ENCODE measurements around the gene PDE4B.
"Not testable (repeated sequence)": the region's sequence is repeated elsewhere in the genome, so short reads cannot be mapped to it uniquely, and the experiment has no call there.

PDE4B gene

DNA sequence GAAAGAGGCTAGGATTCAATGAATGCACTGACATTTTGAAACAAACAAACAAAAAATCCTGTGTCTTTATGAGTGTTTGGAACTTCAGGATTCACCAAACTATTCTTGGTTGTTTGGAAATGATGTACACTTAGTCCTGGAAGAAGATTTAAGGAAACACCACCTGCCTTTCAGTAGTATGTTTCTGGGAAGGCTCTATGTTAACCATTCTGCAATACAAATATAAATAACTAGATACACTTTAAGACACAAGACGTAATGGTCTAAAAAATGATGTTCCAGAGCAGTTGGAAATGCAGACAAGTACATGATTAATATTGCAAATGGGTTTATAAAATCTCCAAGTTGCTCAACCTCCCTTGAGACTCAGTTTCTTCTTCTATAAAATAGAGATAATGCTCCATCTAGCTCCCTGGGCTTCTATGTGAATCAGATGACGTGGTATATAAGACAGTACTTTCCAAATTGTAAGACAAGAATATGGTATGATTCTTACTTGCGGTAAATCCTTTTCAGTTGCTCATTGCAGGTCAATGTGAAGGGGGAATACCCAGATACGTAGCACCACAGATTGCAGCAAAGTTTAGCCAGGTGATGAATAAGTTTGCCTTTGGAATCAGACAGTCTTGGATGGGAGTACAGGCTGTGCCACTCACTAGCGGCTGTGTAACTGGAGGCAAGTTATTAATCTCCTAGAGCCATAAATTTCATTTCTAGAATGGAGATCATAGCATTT, 516.5 kb downstream of the PDE4B start:
- Mint-ChIP-seq H3K9me3 (no peaks in the 10 kb centered on the region), H3K27ac (no peak overlapping the region), H3K36me3 (ENCODE audit: low read depth) (no peaks in the 10 kb centered on the region), H3K4me3 (no peak overlapping the region), H3K27me3 (peaks cover 1% of the 10 kb centered on the region), H3K4me1 (ENCODE audit: low read depth) (no peaks in the 10 kb centered on the region)
- intact Hi-C loops (cut with micrococcal nuclease), result no loop called here

DNA sequence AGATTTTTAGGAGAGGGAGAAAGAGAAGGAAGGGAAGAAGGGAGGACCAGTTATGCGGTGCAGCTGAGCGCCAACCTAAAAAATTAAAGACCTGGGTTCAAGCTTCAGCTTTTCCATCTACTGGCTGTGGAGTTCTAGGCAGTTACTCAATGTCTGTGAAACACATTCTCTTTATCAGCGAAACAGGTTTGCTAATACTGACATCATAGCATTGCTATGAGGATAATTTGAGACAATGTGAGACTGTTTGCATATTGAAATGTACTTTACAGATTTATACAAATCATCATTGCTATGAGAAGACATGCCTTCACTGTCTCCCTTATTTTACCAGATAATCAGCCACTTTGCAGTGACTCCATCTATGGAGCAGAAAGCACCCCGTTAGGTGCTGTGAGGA, 518.4 kb downstream of the PDE4B start:
- Mint-ChIP-seq H3K4me1 (ENCODE audit: low read depth) (peaks cover 6% of the 10 kb centered on the region), H3K27me3 (no peaks in the 10 kb centered on the region), H3K27ac (no peak overlapping the region), H3K36me3 (ENCODE audit: low read depth) (no peaks in the 10 kb centered on the region), H3K4me3 (no peak overlapping the region), H3K9me3 (no peaks in the 10 kb centered on the region)
- intact Hi-C loops (cut with micrococcal nuclease), result no loop called here

DNA sequence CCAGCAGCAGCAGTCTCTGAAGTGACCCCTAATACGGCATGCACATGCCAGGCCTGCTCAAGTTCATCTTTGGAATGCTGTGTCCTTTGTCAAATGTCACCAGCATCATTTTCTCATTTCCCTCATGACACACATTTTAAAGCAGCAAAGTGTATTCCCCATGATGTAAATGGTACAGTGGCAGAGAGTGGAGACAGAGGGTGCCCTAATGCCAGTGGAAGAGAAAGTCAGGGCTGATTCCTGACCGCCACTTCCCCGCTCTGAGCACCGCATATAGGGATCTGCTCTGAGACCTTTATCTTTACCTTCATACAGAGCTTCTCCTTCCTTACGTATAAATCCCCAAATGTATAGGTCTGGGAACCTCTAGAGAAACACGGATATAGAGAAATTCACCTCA, 518.9 kb downstream of the PDE4B start:
- Mint-ChIP-seq H3K4me1 (ENCODE audit: low read depth) (peaks cover 11% of the 10 kb centered on the region), H3K27me3 (no peaks in the 10 kb centered on the region), H3K27ac (no peak overlapping the region), H3K4me3 (no peak overlapping the region), H3K9me3 (no peaks in the 10 kb centered on the region), H3K36me3 (ENCODE audit: low read depth) (no peaks in the 10 kb centered on the region)
- intact Hi-C loops (cut with micrococcal nuclease), result no loop called here

DNA sequence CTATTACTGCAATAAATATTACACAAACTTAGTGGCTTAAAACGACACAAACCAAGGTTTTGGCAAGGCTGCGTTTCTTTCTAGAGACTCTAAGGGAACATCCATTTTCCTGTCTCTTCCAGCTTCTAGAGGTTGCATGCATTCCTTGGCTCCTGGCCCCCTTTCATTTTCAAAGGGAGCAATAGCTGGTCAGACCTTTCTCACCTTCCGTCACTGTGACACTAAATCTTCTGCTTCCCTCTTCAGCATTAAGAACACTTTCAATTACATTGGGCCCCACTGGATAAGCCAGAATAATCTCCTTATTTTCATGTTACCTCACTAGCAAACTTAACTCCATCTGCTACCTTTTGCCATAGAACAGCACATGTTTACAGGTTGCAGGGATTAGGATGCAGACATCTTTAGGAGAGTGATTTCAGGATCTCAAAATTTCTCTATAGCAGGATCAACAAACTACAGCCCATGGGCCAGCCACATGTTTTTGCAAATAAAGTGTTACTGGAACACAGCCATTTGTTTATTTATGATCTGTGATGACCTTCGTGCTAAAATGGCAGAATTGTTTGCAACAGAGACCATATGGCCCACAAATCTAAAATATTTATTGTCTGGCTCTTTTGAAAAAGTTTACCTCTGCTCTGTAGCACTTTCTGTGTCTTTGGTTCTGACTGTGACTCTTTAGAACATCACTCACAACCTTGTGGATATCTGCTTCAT, 519.7 kb downstream of the PDE4B start:
- intact Hi-C loops (cut with micrococcal nuclease), result no loop called here
- Mint-ChIP-seq H3K4me3 (no peak overlapping the region), H3K27ac (no peak overlapping the region), H3K9me3 (no peaks in the 10 kb centered on the region), H3K27me3 (no peaks in the 10 kb centered on the region), H3K4me1 (ENCODE audit: low read depth) (peaks cover 19% of the 10 kb centered on the region), H3K36me3 (ENCODE audit: low read depth) (no peaks in the 10 kb centered on the region)

DNA sequence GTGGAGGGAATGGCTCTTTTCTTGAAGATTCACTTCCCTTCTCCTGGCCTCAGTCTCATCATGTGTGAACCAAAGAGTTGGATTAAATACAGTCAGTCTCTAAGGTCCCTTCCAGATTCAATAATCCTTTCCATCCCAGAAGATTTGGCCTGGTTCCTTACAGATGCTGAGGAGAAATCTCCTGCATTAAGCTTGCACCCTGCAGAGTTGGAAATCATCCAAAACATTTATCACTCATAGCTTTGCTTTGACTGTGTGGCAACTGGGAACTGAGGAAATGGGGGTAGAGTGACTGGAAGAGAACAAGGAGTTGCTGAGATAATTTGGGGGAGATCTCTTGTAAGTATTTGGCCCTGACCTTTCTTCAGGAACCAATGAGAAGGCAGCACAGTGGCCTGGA, 520.7 kb downstream of the PDE4B start:
- Mint-ChIP-seq H3K4me1 (ENCODE audit: low read depth) (peaks cover 19% of the 10 kb centered on the region), H3K36me3 (ENCODE audit: low read depth) (no peaks in the 10 kb centered on the region), H3K27ac (no peak overlapping the region), H3K4me3 (no peak overlapping the region), H3K9me3 (no peaks in the 10 kb centered on the region), H3K27me3 (no peaks in the 10 kb centered on the region)
- intact Hi-C loops (cut with micrococcal nuclease), result no loop called here

DNA sequence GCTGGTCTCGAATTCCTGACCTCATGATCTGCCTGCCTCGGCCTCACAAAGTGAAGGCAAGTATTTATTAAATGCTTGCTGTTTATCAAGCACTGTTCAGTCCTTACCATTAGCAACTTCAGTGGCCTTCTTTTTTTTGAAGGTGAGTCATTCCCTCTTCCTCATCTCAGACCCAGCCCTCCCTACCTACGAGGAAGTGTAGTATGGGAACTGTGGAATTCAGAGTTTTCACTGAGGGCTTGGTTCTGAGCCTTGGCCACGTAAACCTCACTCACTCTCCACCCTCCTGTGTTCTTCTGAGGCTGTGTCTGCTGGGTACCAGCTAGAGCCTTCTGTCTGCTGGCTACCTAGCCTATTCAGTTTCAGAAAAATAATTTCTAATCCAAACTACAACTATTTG, 523.0 kb downstream of the PDE4B start:
- intact Hi-C loops (cut with micrococcal nuclease), result no loop called here
- no peak overlapping the region for H3K4me3 Mint-ChIP-seq
- no peaks in the 10 kb centered on the region for H3K27me3 Mint-ChIP-seq

DNA sequence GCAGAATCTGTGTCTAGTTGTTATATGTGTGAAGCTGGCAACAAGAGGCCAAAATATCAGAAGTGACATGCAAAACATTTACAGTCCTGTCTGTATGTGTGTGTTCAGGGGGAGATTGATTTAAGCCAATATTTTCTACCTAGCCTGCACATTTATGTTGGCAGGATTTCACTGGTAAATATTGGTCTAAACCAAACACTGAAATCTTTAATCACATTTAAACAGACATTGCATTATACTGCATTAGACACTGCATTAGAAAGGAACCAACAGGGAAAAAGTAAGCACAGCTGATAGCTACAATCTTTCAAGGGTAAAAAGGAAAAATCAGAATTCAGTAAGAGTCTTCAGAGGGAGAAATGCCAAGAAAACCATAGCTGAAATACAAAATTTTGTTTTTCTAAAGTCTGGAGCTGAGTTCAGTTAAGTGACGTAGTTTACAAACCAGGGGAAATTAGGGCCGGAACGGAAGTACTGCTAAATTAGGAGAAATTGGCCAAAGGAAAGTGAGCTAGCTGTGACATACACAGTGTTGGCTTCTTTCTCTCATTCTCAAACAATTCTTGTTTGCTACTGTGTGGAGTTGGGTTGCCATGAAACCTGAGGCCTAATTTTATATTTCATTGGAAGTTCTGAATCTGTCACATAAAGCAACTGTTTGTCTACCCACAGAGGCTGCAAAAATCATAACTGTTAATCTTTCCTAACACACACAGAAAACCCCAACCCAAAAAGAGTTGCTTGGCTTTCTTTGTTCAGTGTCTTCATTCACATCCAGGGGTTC, 524.0 kb downstream of the PDE4B start:
- Mint-ChIP-seq H3K27me3 (no peaks in the 10 kb centered on the region), H3K27ac (peak overlapping the region; percentile 9), H3K36me3 (ENCODE audit: low read depth) (no peaks in the 10 kb centered on the region), H3K4me3 (no peak overlapping the region), H3K4me1 (ENCODE audit: low read depth) (peaks cover 19% of the 10 kb centered on the region), H3K9me3 (no peaks in the 10 kb centered on the region)
- intact Hi-C loops (cut with micrococcal nuclease), result no loop called here

More for the DNA sequence above, 523.0 kb downstream of the PDE4B start:
- peaks cover 19% of the 10 kb centered on the region for H3K4me1 Mint-ChIP-seq (ENCODE audit: low read depth)
- no peak overlapping the region for H3K27ac Mint-ChIP-seq
- no peaks in the 10 kb centered on the region for H3K36me3 Mint-ChIP-seq (ENCODE audit: low read depth)
- H3K9me3 Mint-ChIP-seq, result no peaks in the 10 kb centered on the region

DNA sequence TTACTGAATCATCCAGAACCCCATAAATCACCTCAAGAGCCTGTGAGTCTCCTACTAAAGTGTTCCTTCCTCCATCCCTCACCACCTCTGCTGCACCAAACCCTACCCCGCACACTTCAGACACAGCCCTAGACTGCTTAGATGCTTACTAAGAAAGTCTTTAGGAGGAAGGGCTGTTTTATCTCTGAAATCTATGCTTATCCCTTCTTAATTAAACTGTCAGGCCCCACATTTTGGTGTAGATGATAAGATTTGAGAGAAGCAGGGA, 524.5 kb downstream of the PDE4B start:
- Mint-ChIP-seq H3K27ac (no peak overlapping the region), H3K27me3 (no peaks in the 10 kb centered on the region)
- intact Hi-C loops (cut with micrococcal nuclease), result no loop called here

DNA sequence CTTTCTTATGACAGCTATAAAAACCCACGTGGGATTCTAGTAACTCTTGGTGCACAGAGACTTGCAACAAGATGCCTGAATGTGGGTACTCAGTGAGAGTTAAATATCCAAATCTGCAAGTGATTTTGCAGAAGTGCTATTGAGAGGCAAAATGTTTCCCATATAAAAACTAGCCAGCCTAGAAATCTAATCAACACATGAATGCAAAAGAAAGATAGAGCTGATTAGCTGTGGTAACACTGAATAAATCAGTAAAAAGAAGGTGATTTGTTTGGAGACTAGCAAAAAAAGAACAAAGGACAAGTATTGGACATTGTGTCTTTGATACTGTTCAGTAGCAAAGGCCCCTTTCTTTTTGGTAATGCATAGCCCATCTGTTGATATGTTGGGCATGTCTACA, 527.5 kb downstream of the PDE4B start:
- Mint-ChIP-seq H3K36me3 (ENCODE audit: low read depth) (no peaks in the 10 kb centered on the region), H3K9me3 (no peaks in the 10 kb centered on the region), H3K4me3 (no peak overlapping the region), H3K4me1 (ENCODE audit: low read depth) (peaks cover 25% of the 10 kb centered on the region), H3K27ac (no peak overlapping the region), H3K27me3 (no peaks in the 10 kb centered on the region)
- intact Hi-C loops (cut with micrococcal nuclease), result no loop called here

More for the DNA sequence above, 524.5 kb downstream of the PDE4B start:
- no peaks in the 10 kb centered on the region for H3K36me3 Mint-ChIP-seq (ENCODE audit: low read depth)
- peaks cover 20% of the 10 kb centered on the region for H3K4me1 Mint-ChIP-seq (ENCODE audit: low read depth)
- no peak overlapping the region for H3K4me3 Mint-ChIP-seq
- no peaks in the 10 kb centered on the region for H3K9me3 Mint-ChIP-seq

DNA sequence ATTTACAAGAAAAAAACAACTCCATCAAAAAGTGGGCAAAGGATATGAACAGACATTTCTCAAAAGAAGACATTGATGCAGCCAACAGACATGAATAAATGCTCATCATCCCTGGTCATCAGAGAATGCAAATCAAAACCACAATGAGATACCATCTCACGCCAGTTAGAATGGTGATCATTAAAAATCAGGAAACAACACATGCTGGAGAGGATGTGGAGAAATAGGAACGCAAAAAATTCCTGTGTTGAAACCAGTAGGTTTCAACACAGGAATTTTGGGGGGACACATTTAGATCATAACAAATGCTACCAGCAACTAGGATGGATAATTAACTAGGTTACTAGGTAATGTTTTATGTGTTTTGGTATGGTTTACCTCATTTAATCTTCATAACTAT, 529.8 kb downstream of the PDE4B start:
- H3K36me3 Mint-ChIP-seq (ENCODE audit: low read depth); H3K4me1 Mint-ChIP-seq (ENCODE audit: low read depth); H3K4me3 Mint-ChIP-seq; H3K27ac Mint-ChIP-seq; intact Hi-C loops (cut with micrococcal nuclease); H3K27me3 Mint-ChIP-seq; H3K9me3 Mint-ChIP-seq: not testable (repeated sequence)

DNA sequence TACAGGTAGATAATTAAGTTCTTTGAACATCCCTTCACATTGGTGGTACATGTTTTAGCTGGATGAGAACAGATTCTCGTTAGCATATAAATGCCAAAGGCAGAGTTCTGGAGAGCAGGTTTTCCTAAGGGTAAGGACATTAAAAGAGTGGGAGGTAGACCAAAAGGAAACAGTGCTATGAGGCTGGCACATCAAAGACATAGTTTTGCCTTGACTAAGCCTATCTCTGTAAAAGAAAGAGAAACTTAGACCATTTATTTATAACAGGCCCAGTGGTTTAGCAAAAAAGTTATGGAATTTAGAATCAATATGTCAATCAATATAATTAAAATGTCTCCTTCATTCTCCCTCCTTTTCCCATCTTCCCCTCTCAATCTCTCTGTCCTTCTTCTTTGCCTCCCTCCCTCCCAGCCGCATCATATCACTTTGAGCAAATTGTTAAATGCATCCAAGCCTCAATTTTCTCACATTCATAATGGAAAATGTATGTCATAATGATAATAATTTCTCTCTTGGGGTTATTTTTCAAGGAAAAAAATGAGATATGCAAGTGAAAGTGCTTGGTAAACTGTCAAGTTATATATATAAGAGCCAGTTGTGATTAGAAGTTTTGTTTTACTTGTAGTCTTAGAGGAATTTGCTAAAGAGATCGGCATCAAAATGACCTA, 531.4 kb downstream of the PDE4B start:
- Mint-ChIP-seq H3K4me3 (no peak overlapping the region), H3K9me3 (no peaks in the 10 kb centered on the region), H3K4me1 (ENCODE audit: low read depth) (peaks cover 14% of the 10 kb centered on the region), H3K27ac (no peak overlapping the region), H3K27me3 (no peaks in the 10 kb centered on the region), H3K36me3 (ENCODE audit: low read depth) (no peaks in the 10 kb centered on the region)
- intact Hi-C loops (cut with micrococcal nuclease), result no loop called here

DNA sequence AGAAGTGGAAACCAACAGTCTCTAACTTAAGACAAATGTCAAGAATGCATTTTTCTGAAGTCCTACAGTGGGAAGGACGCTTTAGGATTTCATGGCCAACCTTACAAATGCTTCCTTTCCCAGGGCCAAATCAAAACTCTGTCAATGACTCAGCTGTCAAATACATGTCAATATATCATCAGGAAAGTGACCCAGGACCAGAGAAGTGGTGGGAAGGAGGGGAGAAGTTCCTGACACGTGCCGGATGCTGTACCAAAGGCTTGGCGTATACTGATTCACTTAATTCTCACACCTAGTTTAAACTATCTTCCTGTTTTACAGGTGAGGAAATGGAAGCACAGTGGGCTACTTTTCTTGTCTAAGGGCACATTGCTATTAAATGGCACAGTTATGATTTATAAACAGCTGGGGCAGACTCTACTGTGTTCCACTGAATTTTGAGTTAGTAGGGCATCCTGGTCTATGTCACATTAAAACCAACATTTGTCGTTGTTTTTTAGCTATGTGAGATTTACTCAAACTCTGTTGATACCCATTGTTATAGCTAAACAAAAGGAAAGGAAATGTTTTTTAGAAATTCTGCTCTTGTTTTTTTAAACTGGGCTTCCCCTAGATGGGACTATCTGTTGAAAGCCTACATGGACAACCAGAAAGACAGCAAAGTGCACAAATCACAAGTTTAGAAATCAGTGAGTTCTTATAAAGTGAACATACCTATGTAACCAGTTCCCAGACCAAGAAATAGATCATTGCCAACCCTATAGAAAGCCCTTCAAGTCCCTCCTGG, 533.1 kb downstream of the PDE4B start:
- Mint-ChIP-seq H3K36me3 (ENCODE audit: low read depth) (no peaks in the 10 kb centered on the region), H3K9me3 (no peaks in the 10 kb centered on the region), H3K4me3 (no peak overlapping the region), H3K27me3 (no peaks in the 10 kb centered on the region), H3K27ac (no peak overlapping the region), H3K4me1 (ENCODE audit: low read depth) (peaks cover 25% of the 10 kb centered on the region)
- intact Hi-C loops (cut with micrococcal nuclease), result no loop called here

DNA sequence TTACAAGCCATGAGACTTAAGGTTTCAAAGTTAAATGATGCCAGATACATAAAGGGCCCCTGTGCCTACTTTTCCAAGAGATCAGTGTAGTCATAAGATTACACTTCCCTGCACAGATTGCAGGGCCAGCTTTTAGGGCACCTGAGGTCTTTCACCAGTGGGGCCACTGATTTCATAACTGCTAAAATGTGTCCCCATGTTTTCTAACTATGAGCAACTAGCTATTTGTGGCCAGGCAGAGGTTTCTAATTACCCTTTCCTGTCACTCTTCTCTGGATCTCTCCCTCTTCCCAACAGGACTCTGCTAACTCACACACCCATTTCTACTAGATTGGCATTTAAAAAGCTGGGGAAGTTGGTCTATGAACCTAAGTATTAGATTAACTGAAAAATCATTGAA, 534.2 kb downstream of the PDE4B start:
- peaks cover 25% of the 10 kb centered on the region for H3K4me1 Mint-ChIP-seq (ENCODE audit: low read depth)

More for the DNA sequence above, 534.2 kb downstream of the PDE4B start:
- H3K4me3 Mint-ChIP-seq, result no peak overlapping the region
- intact Hi-C loops (cut with micrococcal nuclease), result no loop called here
- no peaks in the 10 kb centered on the region for H3K9me3 Mint-ChIP-seq
- no peak overlapping the region for H3K27ac Mint-ChIP-seq
- H3K27me3 Mint-ChIP-seq, result no peaks in the 10 kb centered on the region
- H3K36me3 Mint-ChIP-seq (ENCODE audit: low read depth), result no peaks in the 10 kb centered on the region
